Stimulated activated CD4-positive, alpha-beta T cell treated with anti-CD3 and anti-CD28 coated beads, TNF-alpha, amount 100 ng/mL, for 48 hours (primary cell): ENCODE data around the gene DTX1.
"Not testable (repeated sequence)": the region's sequence is repeated elsewhere in the genome, so short reads cannot be mapped to it uniquely, and the experiment has no call there.

ENCODE experiments used
- DNase-seq, 3 donors: peaks; one replicate each; pipeline ENCODE4 v3.0.0-alpha.2; 2020; ENCODE audit warnings: low read depth in 3 of 3

DTX1 gene

DNA sequence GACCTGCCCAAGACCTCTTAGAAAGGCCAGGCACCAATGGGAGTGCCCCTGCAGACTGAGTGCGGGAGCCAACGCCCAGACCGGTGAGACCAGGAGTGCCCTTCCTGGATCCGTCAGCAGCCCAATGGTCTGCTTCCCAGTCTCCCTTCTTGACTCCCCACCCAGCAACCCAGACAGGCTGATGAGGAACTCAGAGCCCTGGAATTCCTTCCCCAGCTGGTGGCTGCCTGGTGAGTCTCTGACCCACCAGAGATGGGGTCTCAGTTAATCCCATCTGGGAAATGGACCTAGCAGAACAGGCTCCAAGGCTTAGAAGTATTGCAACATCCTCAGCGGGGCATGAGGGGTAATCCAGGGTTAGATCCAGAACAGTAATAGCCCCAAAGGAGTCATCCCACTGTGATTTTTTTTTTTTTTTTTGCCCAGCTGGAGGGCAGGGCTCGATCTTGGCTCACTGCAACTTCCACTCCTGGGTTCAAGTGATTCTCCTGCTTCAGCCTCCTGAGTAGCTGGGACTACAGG lies 80.5 kb downstream of the DTX1 start:
- DNase-seq = no peak

DNA sequence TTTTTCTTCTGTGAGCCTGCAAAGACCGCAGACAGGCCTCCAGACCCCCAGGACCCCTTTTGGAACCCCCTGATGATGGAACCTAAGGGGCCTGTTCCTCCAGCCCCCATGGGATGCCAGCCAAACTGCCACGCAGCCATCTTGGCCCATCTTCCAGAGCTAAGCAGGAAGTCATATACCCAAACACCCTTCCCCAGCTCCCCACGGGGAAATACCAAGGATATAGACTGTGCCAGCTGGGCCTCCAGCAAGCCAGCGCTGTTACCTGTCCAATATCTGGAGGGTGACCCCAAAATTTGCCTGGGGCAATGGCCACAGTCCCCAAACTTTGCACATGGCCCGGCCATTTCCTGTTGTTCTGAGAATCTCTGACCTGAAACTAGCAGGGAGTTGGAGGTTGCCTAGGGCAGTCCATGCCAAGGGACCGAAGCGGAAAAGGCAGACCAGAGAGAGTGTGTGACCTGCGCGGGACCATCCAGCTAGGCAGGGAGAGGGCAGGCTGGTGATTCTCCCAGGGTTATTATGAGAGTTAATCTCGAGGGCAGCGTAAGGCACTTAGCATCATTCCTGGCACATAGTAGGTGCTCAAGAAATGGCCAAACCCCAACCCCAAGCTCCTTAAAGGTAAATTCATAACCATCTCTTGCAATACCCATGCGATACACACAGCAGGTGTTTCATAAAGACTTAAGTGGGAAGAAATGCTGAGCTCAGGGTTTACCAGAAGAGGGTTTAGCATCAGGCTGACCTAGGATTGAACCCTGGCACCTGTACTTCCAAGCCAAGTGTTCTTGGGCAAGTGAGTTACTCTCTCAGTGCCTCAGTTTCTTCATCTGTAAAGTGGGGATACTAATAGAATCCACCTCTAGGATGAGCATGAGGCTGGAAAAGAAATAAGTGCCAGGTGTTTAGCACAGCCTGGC lies 81.6 kb downstream of the DTX1 start:
- no peak for DNase-seq

DNA sequence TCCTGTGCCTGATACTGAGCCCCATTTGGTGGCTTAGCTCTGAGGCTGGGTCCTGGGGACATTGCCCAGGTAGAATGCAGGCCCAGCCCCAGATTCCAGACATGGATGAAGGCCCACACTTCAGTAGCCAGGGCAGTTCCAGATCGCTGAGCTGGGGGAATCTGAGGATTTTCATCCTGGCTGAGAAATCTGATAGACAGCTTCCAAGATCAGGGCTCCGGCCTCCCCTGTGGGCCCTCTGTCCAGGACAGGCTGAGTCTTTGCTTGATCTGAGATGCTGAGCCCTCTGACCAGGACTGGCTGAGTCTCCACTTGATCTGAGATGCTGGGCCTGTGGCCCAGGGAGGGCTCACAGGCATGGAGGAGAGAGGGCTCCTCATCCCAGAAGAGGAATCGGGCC lies 82.3 kb downstream of the DTX1 start:
- no peak for DNase-seq

DNA sequence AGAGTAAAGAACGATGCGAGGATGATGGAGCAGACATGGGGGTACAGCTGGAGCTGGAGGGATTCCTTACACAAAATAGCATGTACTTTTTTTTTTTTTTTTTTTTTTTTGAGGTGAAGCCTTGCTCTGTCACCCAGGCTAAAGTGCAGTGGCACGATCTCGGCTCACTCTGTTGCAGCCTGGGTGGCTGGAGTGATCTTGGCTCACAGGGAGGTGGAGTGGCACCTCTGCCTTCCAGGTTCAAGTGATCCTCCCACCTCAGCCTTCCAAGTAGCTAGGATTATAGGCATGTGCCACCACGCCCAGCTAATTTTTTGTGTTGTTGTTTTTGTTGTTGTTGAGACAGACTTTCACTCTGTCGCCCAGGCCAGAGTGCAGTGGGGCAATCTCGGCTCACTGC lies 84.2 kb downstream of the DTX1 start:
- DNase-seq = no peak

DNA sequence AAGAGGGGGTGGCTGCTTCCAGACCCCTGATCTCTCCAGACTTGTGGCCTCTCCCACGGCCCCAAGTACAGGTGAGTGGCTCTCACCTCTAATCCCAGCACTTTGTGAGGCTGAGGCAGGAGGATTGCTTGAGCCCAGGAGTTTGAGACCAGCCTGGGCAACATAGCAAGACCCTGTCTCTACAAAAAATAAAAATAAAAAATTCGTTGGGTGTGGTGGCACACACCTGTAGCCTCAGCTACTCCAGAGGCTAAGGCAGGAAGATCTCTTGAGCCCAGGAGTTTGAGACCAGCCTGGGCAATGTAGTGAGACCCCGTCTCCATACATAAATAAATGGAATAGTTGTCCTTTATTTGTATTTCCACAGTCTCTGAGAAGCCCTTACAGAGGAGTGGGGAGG lies 85.2 kb downstream of the DTX1 start:
- not testable (repeated sequence) for DNase-seq

DNA sequence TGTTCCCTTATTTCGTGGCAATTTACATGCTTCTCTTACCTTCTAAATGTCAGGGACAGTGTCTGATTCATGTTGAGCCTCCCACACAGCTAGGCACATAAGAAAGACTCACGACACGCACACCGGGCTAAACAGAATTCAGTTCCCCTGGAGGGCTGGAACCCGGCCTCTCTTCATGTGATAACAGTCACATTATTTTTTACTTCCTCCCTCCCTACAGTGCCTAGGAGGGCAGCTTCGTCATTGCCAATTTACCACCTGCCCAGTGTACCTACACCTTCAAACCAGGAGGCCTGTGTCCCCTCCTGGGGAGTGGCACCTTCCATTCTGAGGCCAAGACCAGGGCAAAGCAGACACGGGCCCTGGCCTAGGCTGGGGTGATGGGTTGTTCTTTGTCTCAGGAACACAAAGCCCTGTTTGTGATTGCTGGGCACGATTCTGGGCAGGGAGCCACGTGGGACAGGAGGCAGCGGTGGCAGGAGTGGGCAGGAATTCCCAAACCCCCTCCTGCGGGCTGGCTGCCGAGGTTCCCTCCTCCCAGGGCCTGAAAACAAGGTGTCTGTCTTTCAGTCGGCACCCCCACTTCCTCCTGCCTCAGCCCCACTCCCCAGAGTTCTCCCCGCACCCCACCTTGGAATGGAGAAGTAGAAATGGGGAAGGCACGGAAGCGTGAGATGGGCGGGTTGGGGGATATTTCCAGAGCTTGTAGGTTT lies 85.8 kb downstream of the DTX1 start:
- peak in 2 of 3 donors; percentile 21 to 33 for DNase-seq

DNA sequence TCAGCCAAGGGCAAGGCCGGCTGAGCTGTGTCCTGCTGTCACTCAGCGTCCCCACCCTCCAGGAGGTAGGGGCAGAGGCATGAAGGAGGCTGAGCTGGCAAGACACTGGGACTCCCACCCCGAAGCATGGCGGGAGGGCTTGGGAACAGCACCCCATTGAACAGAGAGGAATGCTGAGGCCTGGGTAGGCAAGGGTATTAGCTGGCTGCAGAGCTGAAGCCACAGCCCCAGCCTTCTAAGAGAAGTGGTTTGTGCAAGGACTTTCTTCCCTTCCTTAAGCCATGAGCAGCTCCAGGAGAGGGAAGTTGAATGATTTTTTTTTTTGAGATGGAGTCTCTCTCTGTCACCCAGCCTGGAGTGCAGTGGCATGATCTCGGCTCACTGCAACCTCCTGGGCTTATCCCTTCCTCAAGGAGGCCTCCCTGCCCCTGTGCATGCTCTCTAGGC lies 86.4 kb downstream of the DTX1 start:
- no peak for DNase-seq

DNA sequence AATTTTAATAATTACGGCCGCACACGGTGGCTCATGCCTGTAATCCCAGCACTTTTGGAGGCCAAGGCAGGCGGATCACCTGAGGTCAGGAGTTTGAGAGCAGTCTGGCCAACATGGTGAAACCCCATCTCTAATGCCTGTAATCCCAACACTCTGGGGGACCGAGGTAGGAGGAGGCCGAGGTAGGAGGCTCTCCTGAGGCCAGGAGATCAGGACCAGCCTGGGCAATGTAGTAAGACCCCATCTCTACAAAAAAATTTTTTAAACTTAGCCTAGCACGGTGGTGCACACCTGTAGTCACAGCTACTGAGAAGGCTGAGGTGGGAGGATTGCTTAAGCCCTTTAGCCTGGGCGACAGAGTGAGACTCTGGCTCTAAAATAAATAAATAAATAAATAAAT lies 87.4 kb downstream of the DTX1 start:
- DNase-seq = no peak

DNA sequence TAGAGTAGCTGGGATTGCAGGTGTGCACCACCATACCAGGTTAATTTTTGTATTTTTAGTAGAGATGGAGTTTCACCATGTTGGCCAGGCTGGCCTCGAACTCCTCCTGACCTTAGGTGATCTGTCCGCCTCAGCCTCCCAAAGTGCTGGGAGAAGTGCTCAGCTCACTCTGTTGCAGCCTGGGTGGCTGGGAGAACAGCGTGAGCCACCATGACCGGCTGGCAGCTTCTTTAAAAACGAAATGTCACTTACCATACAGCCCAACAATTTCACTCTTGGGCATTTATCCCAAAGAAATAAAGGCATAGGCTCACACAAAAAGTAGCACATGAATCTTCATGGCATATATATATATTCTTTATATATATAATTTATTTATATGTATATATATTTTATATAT lies 88.3 kb downstream of the DTX1 start:
- DNase-seq = no peak

DNA sequence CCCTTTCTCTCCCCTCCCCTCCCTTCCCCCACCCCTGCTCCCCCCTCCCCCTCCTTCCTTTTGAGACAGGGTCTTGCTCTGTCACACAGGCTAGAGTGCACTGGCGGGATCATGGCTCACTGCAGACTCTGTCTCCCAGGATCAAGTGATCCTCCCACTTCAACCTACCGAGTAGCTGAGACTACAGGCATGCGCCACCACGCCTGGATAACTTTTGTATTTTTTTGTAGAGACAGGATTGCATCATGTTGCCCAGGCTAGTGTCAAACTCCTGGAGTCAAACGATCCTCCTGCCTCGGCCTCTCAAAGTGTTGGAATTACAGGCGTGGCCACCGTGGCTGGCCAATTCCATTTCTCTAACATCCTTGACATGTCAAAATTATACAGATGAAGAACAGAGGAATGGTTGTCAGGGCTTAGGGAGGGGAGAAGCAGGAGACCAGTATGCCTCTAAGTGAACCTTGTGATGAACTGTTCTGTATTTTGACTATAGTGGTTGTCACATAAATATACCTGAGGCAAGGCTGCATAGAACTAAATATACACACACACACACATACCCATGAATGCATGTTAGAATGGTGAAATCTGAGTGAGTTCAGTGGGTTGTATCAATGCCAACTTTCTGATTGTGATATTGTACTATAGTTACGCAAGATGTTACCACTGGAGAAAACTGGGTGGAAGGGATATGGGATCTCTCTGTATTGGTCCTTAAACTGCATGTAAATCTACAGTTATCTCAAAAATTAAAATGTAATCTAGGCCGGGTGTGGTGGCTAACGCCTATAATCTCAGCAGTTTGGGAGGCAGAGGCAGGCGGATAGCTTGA lies 89.4 kb downstream of the DTX1 start:
- DNase-seq = no peak

DNA sequence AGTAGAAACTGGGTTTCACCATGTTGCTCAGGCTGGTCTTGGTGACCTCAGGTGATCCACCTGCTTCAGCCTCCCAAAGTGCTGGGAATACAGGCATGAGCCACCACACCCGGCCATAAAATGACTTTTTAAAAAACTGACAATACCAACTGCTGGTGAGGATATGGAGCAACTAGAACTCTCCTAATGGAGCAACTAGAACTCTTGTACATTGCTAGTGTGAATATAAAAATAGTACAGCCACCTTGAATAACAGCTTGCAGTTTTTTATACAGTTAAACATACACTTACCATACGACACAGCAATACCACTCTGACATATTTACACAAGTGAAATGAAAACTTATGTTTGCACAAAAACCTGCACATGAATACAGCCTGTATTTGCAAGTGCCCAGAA lies 90.5 kb downstream of the DTX1 start:
- DNase-seq = no peak
